Measurements from ENCODE around the gene ITPR3.

ITPR3 gene

DNA sequence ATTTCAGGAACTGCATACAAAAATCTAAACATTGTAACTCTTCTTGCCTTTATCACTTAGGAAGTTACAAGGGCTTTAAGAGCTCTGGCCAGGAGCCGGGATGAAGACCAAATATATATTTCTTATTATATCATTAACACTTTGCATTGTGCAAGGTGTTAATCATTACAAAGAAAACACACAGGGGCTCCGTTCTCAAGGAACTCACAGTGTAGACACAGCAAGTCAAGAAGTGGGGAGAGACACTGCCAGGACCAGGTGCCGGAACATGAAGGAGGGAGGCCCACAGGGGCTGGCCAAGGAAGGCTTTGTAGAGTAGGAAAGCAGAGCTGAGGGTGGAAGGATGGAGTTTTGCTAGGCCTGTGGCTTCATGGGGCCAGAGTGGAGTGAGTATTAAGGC lies 17.4 kb downstream of the ITPR3 start:
- no peak for DNase-seq (ENCODE audit: low spot score)

DNA sequence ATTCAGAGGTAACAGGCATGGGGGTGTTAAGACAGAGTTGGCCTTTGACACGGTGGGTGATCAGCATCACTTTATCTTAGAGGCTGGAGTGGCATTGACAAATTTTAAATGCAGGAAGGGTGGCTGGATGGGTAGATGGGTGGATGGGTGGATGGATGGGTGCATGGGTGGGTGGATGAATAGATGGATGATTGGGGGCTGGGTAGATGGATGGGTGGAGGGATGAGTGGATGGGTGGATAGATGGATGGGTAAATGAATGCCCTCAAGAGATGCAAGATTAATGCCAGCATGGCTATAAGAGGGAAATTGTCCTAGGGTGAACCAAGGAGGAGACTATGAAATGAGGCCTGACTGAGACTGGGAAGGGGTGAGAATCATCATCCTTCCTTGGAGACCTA lies 18.4 kb downstream of the ITPR3 start:
- no peak for DNase-seq (ENCODE audit: low spot score)

DNA sequence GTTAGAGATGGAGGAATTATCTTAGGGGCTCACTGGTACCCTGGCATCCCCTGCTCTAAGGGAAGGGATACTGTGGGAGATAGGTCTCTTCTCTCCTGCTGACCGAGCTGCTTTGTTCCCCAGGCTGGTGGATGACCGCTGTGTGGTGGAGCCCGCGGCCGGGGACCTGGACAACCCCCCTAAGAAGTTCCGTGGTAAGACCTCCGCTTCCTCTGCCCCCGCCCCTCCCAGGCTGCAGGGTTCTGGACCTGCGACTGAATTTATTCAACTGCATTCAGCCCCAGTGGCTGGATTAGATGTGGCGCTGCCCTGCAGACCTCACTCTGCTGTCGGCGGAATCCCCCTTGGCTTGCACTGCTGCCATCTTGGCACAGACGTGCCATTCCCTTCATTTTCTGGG lies 19.2 kb downstream of the ITPR3 start:
- no peak for DNase-seq (ENCODE audit: low spot score)

DNA sequence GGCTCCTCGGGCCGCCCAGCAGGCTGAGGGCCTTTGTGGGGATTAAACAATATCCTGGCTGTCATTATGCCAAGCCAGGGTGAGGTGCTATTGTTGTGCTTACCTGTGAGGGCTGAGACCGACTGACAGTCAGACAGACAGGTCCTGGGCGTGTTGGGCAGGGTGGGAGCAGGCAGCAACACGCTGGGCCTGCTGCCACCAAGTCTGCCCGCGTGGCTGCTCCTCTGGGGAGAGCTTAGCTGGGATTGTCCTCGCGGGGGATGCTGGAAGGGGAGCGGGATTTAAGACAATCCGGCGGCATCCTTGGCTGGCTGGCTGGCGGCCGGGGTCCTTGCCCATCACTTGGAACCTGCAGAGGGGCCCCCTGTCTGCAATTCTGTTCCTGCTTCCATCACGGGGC lies 20.0 kb downstream of the ITPR3 start:
- no peak for DNase-seq (ENCODE audit: low spot score)

DNA sequence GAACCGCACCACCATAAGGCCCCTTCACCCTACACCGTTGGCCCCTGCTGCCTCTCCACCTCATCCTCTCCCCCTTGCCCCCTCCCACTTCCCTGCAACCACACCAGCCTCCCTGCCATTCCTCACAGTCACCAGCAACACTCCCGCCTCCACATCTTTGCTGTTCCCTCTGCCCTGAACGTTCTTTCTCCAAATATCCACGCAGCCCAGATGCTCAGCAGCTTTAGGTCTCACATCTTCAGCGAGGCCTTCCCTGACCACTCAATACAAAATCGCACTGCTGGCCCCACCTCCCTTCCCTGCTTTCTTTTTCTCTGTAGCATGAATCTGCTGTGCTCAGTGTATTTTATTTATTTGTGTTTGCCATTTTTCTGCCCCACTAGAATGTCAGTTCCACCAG lies 20.5 kb downstream of the ITPR3 start:
- no peak for DNase-seq (ENCODE audit: low spot score)

DNA sequence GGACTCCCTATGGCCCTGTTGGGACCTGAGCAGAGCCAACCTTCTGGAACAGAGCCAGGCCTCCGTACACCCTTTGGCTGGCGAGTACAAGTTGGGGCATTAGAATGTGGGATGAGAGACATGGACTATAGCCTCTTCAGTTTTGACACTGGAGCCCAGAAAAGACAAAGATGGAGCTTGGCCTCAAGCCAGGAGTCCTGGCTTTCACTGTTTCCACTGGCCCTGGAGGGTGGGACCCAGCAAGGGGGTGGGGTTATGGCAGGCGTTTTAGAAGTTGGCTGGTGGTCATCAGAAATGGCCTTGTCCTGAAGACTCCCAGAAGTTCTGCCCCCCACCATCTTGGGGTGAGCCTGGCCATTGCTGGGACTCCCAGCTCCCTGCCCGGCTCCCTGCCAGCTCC lies 21.8 kb downstream of the ITPR3 start:
- DNase-seq (ENCODE audit: low spot score), result no peak

DNA sequence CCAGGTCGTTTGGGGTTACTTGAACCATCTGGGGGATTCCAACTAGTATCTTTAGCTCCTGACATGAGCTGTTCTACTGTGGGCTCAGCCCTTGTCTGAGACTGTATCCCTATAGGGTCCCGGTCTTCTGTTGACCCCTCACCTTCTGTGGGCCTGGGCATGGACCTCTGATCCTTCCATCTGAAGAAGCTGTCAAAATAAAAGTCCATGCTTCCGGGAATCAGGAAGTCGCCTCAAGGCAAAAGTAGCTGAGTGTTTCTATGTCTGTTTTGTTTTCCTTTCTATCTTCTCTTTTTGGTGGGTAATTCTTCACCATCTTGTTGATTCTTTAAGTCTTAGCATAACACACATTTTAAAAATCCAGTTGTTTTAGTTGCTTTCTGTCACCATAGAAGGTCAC lies 30.3 kb downstream of the ITPR3 start:
- no peak for DNase-seq (ENCODE audit: low spot score)

DNA sequence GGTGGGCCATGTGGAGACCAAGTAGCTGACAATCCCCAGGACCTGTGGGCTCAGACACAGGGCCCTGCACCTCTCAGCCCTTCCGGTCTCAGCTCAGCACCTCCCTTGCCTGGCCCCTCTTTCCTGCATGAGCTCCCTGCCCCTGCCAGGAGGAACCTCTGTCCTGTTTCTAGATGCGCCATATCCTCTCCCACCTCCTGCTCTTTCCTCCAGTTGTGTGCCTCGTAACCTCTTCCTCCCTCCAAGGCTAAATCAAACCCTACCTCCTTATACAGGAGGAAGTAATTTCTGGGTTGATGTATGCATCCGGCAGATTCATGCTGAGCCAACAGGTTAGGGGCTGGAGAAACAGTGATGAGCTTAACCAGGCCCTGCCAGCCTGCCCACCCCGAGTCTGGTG lies 30.9 kb downstream of the ITPR3 start:
- no peak for DNase-seq (ENCODE audit: low spot score)

DNA sequence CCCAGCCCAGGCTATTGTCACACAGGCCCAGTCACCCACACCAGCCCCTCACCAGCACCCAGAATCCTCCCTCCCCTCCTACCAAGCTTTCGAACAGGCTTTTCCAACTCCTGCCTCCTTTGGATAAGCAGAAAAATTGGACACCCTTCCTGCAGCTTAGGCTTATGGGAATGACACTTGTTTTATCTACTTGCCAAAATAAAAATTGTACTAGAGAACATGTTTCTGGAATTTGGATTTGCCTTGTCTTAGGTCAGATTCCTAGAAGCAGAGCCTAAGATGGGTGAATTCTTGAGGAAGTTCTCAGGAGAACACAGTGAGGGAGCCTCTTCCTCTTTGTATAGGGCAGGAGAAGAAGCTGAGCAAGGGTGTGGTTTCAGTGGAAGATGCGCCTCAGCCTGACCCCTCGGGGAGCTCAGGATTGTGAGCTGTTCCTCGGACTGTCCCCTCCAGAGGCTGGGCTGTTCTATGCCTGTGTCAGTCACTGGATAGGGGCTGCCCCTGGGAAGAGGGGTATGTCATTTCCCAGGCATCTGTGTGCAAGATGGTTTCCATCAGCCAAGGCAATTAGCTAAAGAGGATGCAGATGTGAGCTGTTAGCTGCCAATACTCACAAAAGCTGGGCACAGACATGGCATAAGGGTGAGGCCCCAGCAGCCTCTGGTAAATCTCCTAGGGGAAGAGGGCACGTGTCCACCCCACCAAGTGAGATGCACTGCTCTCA lies 33.9 kb downstream of the ITPR3 start:
- DNase-seq (ENCODE audit: low spot score), result peak; percentile 79

DNA sequence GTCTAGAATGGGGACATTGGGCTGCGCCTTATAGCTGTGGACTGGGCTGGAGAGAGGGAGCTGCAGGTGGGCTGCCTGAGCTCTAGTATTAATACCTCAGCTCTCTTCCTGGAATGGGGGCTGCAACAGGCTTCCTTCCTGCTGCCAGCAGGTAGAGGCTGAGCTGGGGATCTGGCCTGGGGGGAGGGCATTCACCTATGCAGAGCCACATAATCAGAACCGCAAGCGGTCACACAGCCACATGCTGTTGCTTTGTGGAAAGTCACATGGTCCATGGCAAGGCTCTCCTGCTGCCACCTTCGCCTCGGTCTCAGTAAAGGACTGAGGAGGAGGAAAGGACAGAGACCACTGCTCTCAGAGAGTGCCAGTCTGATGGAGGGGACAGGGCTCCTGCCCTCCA lies 35.7 kb downstream of the ITPR3 start:
- DNase-seq (ENCODE audit: low spot score), result no peak

DNA sequence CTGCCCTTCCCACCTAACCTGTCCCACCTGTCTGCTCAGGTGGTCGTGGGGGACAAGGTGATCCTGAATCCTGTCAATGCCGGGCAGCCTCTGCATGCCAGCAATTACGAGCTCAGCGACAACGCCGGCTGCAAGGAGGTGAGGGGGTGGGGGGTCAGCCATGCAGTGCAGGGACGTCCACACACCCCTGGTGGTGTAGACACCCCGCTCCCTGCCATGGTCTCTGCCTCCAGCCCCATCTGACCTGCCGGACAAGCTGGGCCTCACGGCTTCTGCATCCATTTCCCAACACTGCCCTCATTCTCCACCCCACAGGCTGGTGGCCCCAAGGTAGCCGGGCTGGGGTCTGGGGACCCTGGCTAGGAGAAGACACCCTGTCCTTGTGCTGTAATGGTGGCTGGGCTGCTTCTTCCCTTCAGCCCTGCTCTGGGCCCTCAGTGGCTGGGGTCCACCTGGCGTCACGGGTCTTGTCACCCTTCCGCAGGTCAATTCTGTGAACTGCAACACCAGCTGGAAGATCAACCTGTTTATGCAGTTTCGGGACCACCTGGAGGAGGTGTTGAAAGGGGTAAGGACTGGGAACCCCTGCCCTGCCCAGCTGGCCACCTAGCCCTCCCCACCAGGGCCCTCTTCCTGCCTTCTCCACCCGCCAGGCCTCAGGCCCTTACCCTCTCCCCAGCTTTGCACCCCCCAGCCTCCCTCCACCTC lies 38.0 kb downstream of the ITPR3 start:
- no peak for DNase-seq (ENCODE audit: low spot score)

DNA sequence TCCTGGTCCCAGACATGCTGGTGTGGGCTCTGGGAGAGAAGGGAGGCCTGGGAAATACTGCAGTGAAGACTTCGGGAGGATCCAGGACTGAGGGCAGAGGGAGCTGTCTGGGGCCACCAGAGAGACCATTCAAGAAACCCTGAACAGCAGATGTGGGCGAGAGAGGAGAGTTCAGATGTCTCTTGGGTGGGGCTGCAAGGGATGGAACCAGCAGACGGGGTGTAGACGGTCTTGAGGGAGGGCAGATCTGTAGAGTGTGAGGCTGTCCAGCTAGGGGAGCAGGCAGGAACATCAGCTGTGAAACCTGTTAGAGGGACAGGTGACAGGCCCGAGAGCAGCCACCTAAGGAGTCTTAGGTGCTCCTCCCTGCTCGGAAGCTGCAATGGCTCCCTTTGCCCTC lies 38.9 kb downstream of the ITPR3 start:
- no peak for DNase-seq (ENCODE audit: low spot score)

DNA sequence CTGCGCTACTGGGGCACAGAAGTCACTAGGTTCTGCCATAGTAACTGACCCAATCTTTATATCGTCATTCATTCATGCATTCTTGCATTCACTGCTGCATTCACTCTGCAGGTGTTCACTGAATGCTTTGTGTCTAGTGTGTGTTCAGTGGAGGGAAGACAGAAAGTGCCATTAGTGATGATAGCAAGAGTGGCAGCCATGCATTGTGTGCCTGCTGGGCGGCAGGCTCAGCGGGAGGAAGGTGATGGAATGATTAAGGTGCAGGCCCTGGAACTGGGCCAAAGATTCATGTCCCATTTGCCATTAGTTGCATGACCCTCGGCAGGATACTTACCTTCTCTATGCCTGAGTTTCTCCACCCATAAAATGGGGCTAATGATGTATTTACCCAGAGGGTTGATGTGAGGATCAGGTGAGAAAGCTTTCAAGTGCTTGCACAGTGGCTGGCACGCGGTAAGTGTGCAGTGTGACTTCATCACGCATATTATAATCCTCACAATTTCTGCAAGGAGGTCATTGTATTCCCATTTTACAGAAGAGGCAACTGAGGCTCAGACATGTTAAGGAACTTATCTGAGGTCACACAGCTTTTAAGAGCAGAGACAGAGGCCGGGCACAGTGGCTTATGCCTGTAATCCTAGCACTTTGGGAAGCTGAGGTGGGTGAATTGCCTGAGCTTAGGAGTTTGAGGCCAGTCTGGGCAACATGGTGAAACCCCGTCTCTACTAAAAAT lies 40.1 kb downstream of the ITPR3 start:
- DNase-seq (ENCODE audit: low spot score), result no peak

DNA sequence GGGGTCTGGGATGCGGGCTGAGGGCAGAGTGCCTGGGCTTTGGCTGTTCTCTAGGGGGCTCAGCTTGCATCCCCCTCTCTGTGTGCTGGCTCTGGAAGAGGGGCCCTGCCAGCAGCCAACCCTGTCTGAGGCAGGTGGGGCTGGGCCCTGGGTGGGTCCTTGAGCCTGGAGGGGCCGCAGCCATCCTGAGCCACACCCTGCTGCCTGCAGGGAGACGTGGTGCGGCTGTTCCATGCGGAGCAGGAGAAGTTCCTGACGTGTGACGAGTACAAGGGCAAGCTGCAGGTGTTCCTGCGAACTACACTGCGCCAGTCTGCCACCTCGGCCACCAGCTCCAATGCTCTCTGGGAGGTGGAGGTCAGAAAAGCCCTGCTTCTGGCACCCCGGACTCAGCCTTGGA lies 41.2 kb downstream of the ITPR3 start:
- no peak for DNase-seq (ENCODE audit: low spot score)

DNA sequence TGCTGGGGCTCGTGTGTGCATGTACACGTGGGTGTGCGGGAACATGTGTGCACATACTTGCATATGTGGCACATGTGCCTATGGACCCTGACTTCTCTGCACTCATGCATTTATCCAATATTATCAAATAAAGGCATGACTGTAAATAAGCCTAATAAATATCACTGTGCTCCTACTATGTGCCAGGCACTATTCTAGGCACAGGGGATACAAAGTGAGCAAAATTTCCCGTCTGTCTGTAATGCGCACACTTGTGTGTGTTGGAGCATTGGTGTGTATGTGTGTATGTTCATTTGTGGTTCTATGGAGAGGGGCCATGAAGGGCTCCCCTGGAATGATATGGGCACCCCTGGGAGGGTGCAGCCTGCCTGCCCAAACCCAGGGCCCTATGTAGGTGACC lies 41.9 kb downstream of the ITPR3 start:
- no peak for DNase-seq (ENCODE audit: low spot score)

DNA sequence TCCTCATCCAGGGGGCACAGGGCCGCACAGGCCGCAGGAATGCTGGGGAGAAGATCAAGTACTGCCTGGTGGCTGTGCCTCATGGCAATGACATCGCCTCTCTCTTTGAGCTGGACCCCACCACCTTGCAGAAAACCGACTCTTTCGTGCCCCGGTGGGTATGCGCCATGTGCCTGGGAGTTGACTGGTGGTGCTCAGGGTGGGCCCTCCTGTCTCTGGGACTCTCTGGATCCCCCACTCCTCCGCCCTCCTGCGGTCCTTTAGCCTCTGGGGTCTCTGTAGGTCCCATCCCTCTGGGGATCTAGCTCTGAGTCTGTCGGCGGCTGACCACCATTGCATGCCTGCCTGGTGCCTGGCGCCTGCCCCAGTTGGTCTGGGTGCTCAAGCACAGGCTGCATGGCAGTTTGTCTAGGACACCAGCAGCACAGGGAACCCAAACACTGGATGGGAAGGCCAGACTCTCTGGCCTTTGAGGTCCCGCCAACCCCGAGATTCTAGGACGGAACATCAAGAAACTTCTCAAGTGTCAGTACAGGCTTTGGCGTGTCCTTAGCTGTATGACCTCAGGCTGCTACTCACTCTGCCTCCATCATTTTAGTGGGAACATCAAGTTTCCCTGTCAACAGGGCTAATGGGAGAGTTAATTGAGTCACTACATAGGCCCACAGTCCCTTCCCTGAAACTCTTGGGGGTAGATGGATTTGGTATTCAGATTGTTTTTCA lies 42.8 kb downstream of the ITPR3 start:
- no peak for DNase-seq (ENCODE audit: low spot score)

DNA sequence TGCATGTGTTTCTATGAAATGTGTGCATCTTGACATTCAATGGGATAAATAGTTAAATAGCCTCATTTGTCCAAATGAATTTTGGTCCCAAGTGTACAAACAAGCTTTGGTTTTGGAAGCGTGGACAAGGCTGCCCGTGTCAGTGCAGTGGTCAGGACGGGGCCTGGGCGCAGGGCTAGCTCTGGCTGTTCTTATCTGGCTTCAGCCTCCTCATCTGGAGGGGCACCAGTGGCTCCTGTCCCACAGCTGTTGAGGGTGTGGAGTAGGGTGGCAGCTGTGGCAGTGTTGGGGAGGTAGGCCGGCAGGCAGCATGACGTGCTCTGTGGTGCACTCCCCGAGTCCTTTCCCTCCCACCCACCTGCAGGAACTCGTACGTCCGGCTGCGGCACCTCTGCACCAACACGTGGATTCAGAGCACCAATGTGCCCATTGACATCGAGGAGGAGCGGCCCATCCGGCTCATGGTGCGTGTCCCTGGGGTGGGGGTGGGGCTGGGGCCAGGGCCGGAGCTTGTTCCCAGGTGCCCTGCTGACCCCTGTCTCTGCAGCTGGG lies 43.5 kb downstream of the ITPR3 start:
- no peak for DNase-seq (ENCODE audit: low spot score)

DNA sequence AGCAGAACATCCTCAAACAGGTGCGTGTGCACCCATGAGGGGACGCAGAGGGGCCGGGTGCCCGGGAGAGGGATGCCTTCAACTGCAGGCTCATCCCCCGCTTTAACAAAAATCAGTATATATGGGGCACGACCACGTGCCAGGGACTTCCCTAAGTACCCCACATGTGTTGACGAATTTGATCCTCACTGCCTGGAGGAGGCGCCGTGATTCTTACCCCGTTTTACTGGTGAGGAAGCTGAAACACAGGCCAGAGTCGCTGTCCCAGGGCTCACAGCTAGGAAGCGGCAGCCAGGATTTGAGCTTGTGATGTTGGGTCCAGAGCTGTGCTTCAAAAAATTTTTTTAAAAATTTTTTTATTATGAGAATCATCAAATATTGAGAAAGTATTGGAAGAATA lies 44.8 kb downstream of the ITPR3 start:
- DNase-seq (ENCODE audit: low spot score), result no peak

DNA sequence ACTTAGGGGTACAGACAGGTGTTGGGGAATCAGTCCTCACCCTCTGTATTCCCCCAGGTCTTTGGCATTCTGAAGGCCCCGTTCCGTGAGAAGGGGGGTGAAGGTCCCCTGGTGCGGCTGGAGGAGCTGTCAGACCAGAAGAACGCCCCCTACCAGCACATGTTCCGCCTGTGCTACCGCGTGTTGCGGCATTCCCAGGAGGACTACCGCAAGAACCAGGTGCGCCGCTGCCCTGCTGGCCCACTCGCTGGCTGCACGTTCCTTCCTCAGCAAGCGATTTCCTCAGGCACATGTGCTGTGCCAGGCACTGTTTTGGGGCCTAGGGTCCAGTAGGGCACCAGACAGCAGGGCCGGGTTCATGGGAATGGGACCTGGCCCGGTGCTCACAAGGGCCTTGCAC lies 46.0 kb downstream of the ITPR3 start:
- no peak for DNase-seq (ENCODE audit: low spot score)

DNA sequence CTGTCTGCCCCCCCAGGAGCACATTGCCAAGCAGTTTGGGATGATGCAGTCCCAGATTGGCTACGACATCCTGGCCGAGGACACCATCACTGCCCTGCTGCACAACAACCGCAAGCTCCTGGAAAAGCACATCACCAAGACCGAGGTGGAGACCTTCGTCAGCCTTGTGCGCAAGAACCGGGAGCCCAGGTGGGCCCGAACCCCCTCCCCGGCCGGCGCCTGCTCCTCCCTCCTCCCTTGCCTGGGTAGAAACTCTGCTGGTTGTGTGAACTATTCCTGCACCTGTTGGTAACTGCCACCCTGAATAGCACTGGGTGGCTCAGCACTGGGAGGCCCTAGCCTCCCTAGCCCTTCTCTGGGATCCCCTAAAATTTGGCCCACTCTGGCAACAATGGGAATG lies 46.7 kb downstream of the ITPR3 start:
- DNase-seq (ENCODE audit: low spot score), result no peak

DNA sequence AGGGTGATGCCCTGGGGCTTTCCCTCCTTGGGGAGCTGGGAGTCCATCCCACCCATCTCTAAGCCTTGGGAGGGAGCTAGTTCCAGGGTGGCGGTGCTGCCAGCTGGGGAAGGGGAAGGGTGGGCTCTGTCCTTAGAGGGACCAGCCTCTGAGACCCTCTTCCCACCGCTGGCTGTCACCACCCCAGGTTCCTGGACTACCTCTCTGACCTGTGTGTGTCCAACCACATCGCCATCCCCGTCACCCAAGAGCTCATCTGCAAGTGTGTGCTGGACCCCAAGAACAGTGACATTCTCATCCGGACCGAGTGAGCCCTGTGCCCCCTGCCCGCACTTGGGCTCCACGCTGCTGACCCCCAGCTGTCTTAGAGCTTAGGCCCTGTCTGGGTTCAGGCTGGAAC lies 47.2 kb downstream of the ITPR3 start:
- DNase-seq (ENCODE audit: low spot score), result no peak

DNA sequence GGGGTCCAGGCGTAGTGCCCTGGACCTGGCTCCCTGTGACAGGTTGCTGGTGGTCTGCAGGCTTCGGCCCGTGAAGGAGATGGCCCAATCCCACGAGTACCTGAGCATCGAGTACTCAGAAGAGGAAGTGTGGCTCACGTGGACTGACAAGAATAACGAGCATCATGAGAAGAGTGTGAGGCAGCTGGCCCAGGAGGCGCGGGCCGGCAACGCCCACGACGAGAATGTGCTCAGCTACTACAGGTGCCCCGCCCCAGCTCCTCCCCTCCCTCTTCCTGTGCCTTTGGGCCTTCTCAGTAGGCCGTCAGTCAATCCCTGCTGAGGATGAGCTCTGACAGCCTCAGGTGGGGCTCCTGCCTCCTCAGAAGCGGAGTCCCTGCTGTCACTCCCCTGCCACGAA lies 47.8 kb downstream of the ITPR3 start:
- no peak for DNase-seq (ENCODE audit: low spot score)
